Endothelial cell (in vitro differentiated cells): Measurements from ENCODE around the gene WNT3A. TPM values are rescaled to one million over a fixed set of nuclear protein-coding genes. Genes with fewer than 3 reads are reported as not detected.

Experiments
- DNase-seq: peaks from one replicate; pipeline ENCODE4 v3.0.0; 2021; ENCODE audit warnings: low spot score
- H3K27ac Mint-ChIP-seq: one replicate; pipeline ENCODE4 v1.8.0; 2021; ENCODE audit warnings: mixed read lengths, inconsistent platforms; ENCODE audit not compliant: unreplicated experiment
- H3K27me3 Mint-ChIP-seq: one replicate; pipeline ENCODE4 v1.8.0; 2021; ENCODE audit warnings: mild to moderate bottlenecking, moderate library complexity, mixed read lengths, inconsistent platforms; ENCODE audit not compliant: unreplicated experiment
- H3K36me3 Mint-ChIP-seq: one replicate; pipeline ENCODE4 v1.8.0; 2021; ENCODE audit warnings: mild to moderate bottlenecking, low read depth, mixed read lengths, inconsistent platforms; ENCODE audit not compliant: unreplicated experiment
- H3K4me1 Mint-ChIP-seq: one replicate; pipeline ENCODE4 v1.8.0; 2021; ENCODE audit warnings: mild to moderate bottlenecking, mixed read lengths, inconsistent platforms; ENCODE audit not compliant: unreplicated experiment
- H3K4me3 Mint-ChIP-seq: one replicate; pipeline ENCODE4 v1.8.0; 2021; ENCODE audit warnings: mild to moderate bottlenecking, mixed read lengths, inconsistent platforms; ENCODE audit not compliant: unreplicated experiment
- H3K9me3 Mint-ChIP-seq: one replicate; pipeline ENCODE4 v1.8.0; 2021; ENCODE audit warnings: mixed read lengths, inconsistent platforms; ENCODE audit not compliant: unreplicated experiment
- total RNA-seq: library from RNA; stranded (reverse); fragmentation: NEBNext Ultra II Directional; extraction: Animal tissue kit (Norgen Biotek cat#: 25700); gene quantifications from one replicate; pipeline ENCODE4 v1.2.1, GENCODE V29; 2021; ENCODE audit not compliant: unreplicated experiment
- TF ChIP-seq, protein P1 (sequence below): fragments of 200-600 bp; sonication (generic); IDR thresholded peaks from one replicate; pipeline ENCODE4 v1.5.0; 2021; ENCODE audit warnings: antibody characterized with exemption; ENCODE audit not compliant: unreplicated experiment

WNT3A gene
- total RNA-seq, 1 donor from 2014 or later, result not detected

GRCh38 chr1:228062085-228062791 is 55.4 kb downstream of the WNT3A start:
- TF ChIP-seq, protein P1, sequence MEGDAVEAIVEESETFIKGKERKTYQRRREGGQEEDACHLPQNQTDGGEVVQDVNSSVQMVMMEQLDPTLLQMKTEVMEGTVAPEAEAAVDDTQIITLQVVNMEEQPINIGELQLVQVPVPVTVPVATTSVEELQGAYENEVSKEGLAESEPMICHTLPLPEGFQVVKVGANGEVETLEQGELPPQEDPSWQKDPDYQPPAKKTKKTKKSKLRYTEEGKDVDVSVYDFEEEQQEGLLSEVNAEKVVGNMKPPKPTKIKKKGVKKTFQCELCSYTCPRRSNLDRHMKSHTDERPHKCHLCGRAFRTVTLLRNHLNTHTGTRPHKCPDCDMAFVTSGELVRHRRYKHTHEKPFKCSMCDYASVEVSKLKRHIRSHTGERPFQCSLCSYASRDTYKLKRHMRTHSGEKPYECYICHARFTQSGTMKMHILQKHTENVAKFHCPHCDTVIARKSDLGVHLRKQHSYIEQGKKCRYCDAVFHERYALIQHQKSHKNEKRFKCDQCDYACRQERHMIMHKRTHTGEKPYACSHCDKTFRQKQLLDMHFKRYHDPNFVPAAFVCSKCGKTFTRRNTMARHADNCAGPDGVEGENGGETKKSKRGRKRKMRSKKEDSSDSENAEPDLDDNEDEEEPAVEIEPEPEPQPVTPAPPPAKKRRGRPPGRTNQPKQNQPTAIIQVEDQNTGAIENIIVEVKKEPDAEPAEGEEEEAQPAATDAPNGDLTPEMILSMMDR, result no peak
- H3K4me3 Mint-ChIP-seq, result no peak overlapping the region
- H3K4me1 Mint-ChIP-seq, result peaks cover 3% of the 10 kb centered on the region
- no peak for DNase-seq
- H3K27ac Mint-ChIP-seq, result no peak overlapping the region
- peaks cover 4% of the 10 kb centered on the region for H3K9me3 Mint-ChIP-seq
- peaks cover 5% of the 10 kb centered on the region for H3K36me3 Mint-ChIP-seq
- peaks cover 25% of the 10 kb centered on the region for H3K27me3 Mint-ChIP-seq

DNA sequence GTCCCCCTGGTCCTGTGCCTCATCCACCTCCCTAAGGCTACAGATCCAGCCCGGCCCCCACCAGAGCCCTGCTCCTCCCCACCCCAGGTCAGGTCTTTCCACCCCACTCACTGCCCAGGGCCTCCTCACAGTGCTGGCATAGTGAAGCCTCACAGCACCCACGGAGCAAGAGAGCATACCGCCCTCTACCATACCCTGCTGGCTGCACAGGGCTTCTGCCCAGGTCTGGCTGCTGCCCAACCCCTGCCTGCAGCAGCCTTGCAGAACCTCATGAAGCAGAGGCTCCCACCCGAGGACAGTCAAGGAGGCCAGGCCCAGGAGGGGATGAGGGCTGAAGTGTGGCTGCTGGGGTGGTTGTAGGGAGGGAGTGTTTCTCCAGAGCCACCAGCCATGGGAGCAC is 56.0 kb downstream of the WNT3A start:
- Mint-ChIP-seq H3K27ac (no peak overlapping the region), H3K27me3 (peaks cover 26% of the 10 kb centered on the region), H3K4me3 (no peak overlapping the region), H3K4me1 (peaks cover 3% of the 10 kb centered on the region), H3K36me3 (peaks cover 5% of the 10 kb centered on the region), H3K9me3 (peaks cover 4% of the 10 kb centered on the region)
- TF ChIP-seq, protein P1, result no peak
- DNase-seq, result no peak

DNA sequence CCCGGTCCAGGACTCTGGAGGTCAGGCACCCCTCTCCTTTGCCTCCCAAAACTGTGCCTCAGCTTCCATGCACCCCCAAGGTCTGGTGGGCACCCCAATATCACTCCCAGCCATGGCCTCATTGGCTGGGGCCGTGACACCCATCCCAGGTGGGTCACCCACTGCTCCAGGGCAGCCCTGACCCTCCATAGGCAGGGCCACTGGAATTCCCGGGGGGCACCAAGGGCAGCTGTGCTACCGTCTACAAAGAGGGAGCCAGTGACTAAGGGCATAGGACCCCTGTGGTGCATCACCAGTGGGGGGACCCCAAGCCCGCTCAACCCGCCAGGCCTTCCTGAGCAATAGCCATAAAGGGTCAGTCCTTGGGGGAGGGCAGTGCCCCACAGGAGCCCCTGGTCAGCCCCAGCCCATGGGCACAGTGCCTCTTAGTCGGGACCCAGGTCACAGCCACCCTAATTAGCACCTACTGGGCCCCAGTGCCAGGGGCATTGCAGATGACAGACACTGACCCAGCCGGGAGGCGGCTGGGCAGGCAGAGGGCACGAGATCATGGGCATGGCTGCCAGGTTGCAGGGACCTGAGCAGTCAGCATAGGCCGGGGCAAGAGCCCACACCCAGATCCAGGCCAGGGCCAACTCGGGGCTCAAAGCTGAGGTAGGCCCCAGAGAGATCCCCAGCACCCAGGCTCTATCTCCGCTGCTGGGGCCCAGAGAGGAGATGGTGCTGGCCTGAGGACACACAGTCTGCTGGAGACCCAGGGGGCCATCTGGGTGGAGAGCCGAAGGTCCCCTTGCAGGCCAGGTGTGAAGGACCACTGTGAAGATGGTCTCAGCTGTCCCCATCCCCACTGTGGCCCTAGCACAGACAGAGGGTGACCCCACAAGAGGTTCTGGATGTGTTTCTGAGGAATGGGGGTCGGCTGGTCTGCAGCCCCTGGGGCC is 56.7 kb downstream of the WNT3A start:
- TF ChIP-seq, protein P1, result no peak
- Mint-ChIP-seq H3K9me3 (peaks cover 4% of the 10 kb centered on the region), H3K27me3 (peaks cover 21% of the 10 kb centered on the region)

DNA sequence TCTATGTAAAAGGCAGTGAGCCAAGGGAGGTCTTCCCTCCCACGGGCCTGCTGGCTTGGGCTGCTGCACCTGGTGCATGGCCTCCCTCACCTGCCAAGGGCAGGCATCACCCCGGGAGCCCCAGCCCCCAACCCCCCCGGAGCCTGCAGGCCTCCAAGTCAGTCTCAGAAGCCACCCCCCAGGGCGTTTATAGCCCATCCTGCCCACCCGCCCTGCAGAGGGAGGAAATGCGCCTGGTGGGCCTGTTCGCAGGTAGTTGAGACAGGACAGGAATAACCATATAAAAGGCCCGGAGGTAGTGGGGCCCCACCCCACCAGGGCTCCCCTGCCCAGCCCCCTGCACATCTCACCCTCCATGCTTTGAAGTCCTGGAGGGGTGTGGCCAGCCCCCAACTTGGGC is 57.5 kb downstream of the WNT3A start:
- TF ChIP-seq, protein P1, result no peak
- H3K36me3 Mint-ChIP-seq, result no peaks in the 10 kb centered on the region
- H3K27ac Mint-ChIP-seq, result no peak overlapping the region
- H3K4me1 Mint-ChIP-seq, result peaks cover 3% of the 10 kb centered on the region
- DNase-seq, result no peak
- peaks cover 19% of the 10 kb centered on the region for H3K27me3 Mint-ChIP-seq
- H3K9me3 Mint-ChIP-seq, result peaks cover 4% of the 10 kb centered on the region
- no peak overlapping the region for H3K4me3 Mint-ChIP-seq

More for the DNA sequence above, 56.7 kb downstream of the WNT3A start:
- DNase-seq, result no peak
- no peak overlapping the region for H3K4me3 Mint-ChIP-seq
- peaks cover 3% of the 10 kb centered on the region for H3K4me1 Mint-ChIP-seq
- H3K36me3 Mint-ChIP-seq, result peaks cover under 1% of the 10 kb centered on the region
- no peak overlapping the region for H3K27ac Mint-ChIP-seq
